Limb (tissue), 2 donors: ENCODE measurements around the gene EEF2.
"Not testable (repeated sequence)": the region's sequence is repeated elsewhere in the genome, so short reads cannot be mapped to it uniquely, and the experiment has no call there.

ENCODE experiments used
- DNase-seq, 2 donors: peaks; one replicate each; pipeline ENCODE4 v3.0.0-alpha.2; 2016; ENCODE audit errors: extremely low spot score in 2 of 2

Gene EEF2

DNA sequence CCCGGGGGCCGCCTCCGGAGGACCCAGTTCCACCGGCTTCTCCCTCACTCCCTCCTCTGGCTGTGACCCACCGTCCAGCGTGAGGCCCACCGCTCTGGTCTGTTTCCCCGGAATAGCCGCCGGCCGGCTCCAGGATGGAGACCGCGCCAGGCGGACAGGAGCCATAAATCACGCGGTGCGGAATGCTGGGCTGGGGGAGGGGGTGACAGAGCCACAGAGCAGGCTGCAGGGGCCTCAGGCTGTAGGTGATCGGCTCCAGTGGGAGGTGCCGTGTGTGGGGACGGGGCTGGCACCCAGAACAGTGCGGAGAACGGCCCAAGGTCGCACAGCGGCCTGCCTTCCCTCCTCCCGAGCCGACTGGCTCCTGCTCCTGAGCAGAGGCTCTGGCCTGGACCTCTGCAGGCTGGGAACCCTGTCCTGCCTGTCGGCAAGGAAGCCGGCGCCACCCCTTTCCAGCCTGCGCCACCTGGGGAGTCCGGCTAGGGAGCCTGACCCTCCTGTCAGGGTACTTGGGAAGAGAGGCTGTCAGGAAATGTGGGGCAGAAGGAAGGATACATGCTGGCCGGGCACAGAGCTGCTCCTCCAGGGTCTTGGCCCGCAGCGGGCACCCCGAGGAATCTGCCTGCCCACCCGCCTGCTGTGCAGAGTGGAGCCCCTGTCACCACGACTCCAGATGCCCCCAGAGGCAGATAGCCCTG, 30.6 kb upstream of the EEF2 start:
- DNase-seq: peak; percentile 29 to 75

DNA sequence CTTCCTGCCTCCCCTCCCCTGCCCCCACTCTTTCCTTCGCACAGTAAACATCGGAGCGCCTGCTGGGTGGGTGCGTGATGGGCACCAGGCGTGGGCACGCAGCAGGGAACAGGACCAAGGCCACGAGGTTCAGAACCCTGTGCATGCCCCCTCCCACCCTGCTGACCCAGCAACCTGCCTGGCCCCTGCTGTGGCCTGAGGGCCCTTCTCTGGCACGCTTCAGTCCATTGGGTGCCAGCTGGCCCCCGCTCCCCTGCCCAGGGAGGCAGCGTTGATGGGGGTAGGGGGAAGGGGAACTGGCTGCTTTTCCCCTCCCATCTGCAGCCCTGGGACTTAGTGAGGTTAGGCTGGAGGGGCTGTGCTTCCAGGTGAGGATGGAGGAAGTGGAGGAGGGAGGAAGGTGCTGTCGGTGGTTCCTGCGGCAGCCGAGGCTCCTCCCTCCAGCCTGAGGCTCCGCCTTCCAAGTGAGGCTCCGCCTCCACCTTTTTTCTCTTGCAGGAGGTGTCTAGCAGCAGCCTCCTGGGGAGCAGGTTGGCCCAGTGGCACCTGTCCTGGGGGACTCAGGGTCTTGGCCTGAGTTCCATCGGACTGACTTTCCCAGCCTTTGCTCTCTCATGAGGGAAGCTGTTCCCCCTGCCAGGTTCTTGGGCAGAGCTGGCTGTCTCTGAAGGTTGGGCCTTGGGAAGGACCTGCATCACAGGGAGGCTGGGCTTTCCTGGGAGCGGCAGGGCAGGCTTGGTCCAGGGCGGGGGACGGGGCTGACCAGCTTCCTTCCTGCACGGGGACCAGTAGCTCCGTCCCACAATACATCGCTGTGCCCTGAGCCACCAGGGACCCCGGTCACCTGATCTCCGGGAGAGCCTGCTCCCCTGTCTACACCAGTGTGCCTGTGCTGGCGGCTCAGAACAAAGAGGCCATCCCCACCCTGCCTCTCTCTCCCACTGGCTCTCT, 29.6 kb upstream of the EEF2 start:
- peak in 1 of 2 donors; percentile 50 for DNase-seq

DNA sequence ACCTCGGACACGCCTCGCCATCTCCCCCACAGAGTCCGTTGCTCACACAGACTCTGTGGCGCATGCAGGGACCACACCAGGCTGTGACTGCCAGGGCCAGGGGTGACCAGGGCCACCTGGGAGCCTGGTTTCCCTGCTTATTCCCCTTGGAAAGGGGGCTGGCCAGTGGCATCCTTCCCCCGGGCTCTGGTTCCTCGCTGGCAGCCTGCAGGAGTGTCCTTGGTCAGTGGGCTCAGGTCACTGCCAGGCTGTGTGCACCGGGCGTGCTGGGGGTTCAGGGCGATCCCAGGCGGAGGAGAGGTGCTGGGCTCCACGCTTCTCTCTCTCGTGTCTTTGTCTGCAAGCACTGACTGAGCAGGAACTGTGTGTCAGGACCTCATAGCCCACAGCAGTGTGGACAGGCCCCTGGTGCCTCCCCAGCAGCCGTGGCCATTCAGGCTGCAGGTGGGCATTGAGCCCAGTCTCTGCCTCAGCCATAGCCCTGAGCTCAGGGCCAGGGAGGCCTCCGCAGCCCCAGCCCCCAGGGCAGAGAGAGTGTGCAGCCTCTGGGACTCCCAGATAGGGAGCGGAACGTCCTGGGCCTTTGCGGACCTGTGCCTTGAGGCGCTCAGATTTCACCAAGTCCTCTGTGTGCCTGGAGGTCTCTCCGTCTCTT, 28.8 kb upstream of the EEF2 start:
- DNase-seq: peak in 1 of 2 donors; percentile 23

DNA sequence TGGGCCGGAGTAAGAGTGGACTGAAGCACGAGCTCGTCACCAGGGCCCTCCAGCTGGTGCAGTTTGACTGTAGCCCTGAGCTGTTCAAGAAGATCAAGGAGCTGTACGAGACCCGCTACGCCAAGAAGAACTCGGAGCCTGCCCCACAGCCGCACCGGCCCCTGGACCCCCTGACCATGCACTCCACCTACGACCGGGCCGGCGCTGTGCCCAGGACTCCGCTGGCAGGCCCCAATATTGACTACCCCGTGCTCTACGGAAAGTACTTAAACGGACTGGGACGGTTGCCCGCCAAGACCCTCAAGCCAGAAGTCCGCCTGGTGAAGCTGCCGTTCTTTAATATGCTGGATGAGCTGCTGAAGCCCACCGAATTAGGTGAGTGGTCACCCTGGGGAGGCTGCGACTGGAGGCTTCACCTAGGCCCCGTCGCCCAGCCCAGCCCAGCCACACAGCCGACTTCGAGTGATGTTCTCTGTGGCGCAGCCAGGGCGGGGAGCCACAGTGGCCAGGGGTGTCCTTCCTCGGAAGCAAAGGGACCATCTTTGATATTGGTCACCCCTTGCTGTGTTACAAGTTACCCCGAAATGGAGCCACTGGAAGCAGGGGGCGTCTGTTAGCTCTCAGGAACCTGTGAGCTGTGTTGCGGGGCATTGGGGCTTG, 27.8 kb upstream of the EEF2 start:
- no peak for DNase-seq

DNA sequence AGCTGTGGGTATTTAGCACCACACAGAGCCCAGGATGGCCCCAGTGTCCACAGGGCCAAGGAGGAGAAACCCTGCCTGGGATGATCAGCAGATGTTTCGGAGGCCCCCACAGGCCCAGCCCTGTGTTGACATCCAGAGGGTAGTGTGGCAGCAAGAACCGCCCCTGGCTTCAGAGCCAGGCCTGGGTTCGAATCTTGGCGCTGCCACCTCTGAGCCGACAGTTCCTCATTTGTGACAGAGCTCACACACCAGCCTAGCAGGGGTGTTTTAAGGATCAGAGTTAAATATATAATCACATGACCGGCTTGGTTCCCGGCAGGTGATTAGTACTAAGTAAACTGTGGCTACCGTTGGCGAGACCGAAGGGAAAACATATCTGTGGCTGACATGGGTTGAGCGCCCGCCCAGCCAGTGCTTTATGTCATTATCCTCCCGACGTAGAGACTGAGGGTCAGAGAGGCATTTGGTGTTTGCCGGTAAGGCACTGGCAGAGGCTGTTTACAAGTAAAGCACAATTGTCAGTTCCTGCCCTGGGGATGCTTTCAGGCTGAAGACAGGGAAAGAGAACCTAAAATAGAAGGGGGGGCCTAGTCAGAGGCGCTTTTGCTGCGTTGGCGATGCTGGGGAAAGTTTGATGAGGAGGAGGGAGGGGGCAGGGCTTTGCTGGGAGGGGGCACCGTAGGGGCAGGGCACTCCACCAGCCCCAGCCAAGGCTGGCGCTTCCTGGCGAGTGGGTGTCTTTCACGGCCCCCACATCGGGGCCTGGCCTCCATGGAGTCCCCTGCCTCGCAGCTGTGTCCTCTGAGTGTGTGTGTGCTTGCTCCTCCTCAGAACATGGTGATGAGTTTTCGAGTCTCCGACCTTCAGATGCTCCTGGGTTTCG, 27.1 kb upstream of the EEF2 start:
- DNase-seq: no peak

DNA sequence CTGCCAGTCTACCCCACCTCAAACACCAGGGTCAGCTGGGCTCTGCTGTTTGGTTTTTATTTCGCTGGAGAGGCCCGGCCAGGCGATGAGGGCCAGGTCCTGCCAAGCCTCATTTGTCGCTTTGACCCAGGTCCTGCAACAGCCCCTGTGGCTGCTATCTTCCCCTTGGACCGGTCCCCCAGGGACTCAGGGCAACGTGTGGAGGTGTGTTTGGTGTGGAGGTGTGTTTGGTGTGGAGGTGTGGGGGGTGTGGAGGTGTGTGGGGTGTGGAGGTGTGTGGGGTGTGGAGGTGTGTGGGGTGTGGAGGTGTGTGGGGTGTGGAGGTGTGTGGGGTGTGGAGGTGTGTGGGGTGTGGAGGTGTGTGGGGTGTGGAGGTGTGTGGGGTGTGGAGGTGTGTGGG, 26.2 kb upstream of the EEF2 start:
- DNase-seq: not testable (repeated sequence)

DNA sequence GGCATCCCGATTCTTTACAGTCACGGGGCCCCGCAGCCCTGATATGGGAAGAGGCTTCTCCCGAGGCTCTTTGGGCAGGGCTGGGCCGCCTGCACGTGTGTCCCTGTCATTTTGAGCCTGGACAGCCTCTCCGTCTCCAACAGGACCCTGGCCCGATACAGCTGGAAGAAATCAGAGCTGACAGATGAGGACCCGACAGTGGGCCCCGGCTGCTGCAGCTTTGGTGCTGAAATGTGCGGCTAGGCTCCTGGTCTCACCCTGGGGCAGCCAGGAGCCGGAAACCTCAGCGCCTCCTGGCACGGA, 25.5 kb upstream of the EEF2 start:
- peak in 1 of 2 donors; percentile 30 for DNase-seq

DNA sequence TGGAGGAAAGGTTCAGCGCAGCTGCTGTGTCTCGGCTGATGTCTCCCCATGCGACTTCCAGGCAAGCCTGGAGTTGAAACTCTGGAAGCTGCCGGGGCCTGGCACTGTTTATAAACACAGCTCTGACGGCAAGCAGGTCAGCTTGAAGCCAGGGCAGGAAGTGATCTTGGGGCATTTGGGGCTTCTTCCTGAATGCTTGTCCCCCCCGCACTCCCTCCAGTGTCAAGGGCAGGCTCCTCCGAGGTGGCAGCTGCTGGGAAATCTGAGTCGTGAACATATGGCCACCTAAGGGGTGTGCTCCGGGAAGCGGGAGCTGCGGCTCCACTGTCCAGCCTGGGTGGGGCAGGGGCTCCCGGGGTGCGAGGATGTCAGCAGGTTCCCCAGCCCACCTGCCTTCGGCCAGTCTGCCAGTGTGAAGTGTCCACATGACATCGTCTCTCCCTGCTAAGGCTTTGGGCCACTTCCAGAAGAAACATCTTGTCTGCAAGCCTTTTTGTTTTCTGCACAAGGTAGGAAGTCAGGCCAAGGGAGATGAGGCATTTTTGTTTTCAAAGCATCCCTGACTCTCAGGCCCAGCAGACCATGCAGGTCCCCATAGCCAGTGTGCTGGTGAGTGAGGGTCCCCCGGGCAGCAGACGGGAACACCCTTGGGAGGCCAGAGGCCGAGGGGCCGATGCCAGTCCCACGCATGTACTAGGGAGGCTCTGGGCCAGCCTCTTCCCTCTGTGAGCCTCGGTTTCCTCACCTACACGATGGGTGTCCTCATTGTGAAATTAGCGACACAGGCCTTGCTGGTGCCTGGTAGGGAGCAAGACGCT, 24.9 kb upstream of the EEF2 start:
- peak in 1 of 2 donors; percentile 47 for DNase-seq

DNA sequence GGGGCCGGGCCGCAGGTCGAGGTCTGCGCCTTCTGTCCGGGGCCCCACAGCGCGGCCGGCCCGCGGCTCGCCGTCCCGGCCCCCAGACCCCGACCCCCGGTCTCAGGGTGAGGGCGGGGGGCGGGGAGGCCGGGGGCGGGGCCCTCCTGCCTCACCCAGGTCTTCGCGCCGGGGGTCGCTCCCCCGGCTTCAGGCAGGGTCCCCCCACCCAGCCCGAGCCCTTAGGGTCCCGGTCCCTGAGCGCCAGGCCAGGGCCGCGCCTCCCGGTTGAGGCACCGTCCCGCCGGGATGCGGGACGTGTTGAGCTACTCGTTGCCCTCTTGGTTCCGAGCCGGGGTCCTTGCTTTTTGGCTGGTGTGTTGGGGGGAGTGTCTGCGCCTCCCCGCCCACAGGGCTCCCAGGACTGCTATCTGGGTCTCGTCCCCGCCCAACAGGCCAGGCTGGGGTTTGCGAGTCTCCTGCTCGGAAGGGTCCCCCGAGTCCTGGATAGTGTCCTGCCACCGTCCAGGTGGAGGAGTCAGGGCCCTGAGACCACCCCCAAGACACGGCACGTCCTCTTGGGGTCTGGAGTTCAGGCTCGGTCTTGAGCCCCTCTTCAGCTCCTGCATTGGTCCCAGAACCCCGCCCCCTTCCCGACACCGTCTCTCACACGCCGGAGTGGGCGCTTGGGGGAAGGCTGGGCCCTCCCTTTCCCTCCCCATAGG, 22.7 kb upstream of the EEF2 start:
- peak in 1 of 2 donors; percentile 55 for DNase-seq

DNA sequence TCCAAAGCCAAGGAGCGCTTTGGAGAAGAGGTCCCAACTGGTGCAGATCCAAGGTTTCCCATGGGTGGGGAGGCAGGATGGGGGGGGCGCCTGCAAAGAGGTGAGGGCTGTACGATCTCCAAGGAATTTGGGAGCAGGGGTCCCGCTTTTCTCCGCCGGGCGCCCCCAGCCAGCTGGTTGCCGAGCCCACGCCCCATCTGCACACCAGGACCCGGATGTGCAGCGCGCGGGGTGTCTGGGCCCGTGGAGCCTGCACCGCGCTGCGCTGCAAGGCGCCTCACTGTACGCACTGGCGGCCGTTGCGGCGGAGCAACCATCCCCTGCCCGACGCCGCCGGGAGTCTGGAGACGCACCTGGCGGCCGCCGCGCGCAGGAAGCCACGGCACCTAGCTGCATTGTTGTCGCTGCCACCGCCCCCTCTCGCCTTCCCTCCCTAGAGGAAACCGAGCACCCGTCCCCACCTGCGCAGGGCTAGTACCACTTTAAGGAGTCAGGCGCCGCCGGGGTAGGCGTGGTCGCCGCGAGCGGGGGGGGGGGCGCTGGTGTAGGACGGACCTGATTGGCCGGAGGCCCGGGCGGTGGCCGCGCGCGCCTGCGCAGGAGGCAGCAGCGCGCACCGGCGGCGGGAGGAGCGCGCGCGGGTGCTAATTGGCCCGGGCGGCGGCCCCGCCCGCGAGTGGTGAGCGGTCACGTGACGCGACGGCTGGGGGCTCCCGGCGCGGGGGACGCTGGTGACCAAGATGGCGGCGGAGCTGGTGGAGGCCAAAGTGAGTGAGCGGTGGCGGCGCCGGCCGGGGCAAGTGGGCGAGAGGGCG, 22.0 kb upstream of the EEF2 start, which contains the start of gene PIAS4:
TSS of gene PIAS4 (plus strand) at position 716 of the 815 bp plus-strand sequence. CDS start at position 741, 25 bp downstream.
- DNase-seq: peak; percentile 96 to 99

DNA sequence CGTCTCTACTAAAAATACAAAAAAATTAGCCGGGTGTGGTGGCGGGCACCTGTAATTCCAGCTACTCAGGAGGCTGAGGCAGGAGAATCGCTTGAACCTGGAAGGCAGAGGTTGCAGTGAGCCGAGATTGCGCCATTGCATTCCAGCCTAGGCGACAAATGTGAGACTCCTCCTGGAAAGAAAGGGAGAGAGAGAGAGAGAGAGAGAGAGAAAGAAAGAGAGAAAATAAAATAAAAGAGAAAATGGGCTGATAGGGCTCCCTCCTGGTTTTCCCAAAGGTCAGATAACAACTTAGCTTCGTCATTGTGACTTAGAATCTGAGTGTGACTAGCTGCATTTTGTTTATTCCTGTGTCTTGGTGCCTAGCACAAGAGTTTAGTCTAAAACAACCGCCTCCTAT, 20.2 kb upstream of the EEF2 start:
- DNase-seq: not testable (repeated sequence)

DNA sequence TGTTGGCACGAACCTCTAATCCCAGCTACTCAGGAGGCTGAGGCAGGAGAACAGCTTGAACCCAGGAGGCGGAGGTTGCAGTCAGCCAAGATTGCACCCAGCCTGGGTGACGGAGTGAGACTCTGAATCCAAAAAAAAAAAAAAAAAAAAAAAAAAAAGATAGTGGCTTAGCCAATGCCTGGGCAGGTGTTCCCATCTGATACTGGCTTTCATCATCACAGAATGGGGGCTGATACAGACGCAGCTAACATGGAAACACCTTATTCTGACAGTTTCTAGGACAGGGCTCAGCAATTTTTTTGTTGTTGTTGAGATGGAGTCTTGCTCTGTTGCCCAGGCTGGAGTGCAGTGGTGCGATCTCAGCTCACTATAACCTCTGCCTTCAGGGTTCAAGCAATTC, 15.5 kb upstream of the EEF2 start:
- not testable (repeated sequence) for DNase-seq

DNA sequence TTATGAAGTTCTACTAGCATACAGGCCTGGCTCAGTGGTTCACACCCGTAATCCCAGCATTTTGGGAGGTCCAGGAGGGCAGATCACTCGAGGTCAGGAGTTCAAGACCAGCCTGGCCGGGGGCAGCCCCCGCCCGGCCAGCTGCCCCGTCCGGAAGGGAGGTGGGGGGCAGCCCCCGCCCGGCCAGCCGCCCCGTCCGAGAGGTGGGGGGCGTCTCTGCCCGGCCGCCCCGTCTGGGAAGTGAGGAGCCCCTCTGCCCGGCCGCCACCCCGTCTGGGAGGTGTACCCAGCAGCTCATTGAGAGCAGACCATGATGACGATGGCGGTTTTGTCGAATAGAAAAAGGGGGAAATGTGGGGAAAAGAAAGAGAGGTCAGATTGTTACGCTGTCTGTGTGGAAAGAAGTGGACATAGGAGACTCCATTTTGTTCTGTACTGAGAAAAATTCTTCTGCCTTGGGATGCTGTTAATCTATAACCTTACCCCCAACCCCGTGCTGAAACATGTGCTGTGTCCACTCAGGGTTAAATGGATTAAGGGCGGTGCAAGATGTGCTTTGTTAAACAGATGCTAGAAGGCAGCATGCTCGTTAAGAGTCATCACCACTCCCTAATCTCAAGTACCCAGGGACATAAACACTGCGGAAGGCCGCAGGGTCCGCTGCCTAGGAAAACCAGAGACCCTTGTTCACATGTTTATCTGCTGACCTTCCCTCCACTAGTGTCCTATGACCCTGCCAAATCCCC, 13.6 kb upstream of the EEF2 start:
- not testable (repeated sequence) for DNase-seq

DNA sequence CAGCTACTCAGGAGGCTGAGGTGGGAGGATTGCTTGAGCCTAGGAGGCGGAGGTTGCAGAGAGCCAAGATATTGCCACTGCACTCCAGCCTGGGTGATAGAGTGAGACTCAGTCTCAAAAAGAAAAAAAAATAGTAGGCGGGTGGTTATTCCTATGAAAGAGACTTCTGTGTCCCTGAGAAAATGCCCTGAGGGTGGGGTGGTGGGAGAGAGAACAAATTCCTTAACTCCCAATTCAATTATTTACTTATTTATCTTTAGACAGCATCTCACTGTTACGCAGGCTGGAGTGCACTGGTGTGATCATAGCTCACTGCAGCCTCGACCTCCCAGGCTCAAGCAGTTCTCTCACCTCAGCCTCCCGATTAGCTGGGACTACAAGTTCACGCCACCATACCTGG, 10.3 kb upstream of the EEF2 start:
- no peak for DNase-seq

DNA sequence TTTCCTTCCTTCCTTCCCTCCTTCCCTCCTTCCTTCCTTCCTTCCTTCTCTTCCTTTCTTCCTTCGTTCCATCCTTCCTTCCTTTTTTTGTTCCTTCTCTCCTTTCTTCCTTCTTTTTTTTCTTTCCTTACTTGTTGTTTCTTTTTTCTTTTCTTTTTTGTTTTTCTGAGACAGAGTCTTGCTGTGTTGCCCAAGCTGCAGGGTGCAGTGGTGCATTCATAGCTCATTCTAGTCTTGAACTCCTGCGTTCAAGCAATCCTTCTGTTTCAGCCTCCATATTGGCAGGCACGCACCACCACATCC, 5.5 kb upstream of the EEF2 start:
- DNase-seq: no peak

DNA sequence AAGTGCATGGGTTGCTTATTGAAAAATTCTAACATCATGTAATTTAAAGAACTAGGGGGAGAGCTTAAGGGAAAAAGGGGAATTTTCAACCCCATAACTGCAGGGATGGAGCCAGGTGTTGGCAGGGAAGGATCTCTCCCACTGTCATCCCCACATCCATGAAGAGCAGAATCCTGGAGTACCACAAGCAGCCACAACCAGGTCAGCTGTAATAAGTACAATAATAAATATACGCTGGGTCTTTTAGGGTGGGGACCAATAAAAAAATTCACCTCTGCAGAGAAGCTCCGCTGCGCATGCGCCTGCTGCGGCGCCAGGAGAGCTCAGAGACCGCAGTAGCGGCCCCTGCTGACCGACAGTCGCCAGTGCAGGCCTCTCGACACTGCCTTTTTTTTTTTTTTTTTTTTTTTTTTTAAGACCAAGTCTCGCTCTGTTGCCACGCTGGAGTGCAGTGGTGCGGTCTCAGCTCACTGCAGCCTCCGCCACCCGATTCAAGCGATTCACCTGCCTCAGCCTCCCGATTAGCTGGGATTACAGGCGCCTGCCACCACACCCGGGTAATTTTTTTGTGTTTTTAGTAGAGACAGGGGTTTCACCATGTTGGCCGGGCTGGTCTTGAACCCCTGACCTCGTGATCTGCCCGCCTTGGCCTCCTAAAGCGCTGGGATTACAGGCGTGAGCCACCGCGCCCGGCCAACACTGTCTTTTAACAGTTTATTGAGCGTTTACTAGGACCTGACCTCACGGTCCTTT, 2.5 kb upstream of the EEF2 start:
- peak; percentile 88 to 91 for DNase-seq
